ENCODE data around the gene KIAA0513.
A peak's percentile ranks its signal among the peaks of the same experiment; 100 is the strongest.
"Not testable (repeated sequence)": the region's sequence is repeated elsewhere in the genome, so short reads cannot be mapped to it uniquely, and the experiment has no call there.

KIAA0513 gene

GRCh38 chr16:85093705-85094104, 66.1 kb downstream of the KIAA0513 start:
- DNase-seq, result no peak

- no peak for DNase-seq
Measured at GRCh38 chr16:85094176-85094805, 66.7 kb downstream of the KIAA0513 start.

GRCh38 chr16:85094812-85095211, 67.2 kb downstream of the KIAA0513 start:
- no peak for DNase-seq

- DNase-seq, result no peak
Measured at GRCh38 chr16:85096921-85097320, 69.3 kb downstream of the KIAA0513 start.

GRCh38 chr16:85098565-85098964, 71.0 kb downstream of the KIAA0513 start:
- DNase-seq, result no peak

- no peak for DNase-seq
Measured at GRCh38 chr16:85100265-85100664, 72.7 kb downstream of the KIAA0513 start.

GRCh38 chr16:85101956-85102630, 74.5 kb downstream of the KIAA0513 start:
- no peak for DNase-seq

- DNase-seq, result no peak
Measured at GRCh38 chr16:85103114-85104079, 75.8 kb downstream of the KIAA0513 start.

GRCh38 chr16:85104147-85104546, 76.6 kb downstream of the KIAA0513 start:
- DNase-seq, result no peak

- no peak for DNase-seq
Measured at GRCh38 chr16:85104821-85105391, 77.3 kb downstream of the KIAA0513 start.

GRCh38 chr16:85105475-85105874, 77.9 kb downstream of the KIAA0513 start:
- DNase-seq, result no peak

GRCh38 chr16:85107083-85107482, 79.5 kb downstream of the KIAA0513 start:
- DNase-seq, result no peak

- no peak for DNase-seq
Measured at GRCh38 chr16:85107532-85107931, 79.9 kb downstream of the KIAA0513 start.

- no peak for DNase-seq
Measured at GRCh38 chr16:85110105-85110504, 82.5 kb downstream of the KIAA0513 start.

GRCh38 chr16:85111184-85111583, 83.6 kb downstream of the KIAA0513 start:
- DNase-seq, result no peak

- DNase-seq, result peak; percentile 61
Measured at GRCh38 chr16:85112364-85112763, 84.8 kb downstream of the KIAA0513 start, which contains the start of gene CIBAR2. TSS of gene CIBAR2 (minus strand) at chr16:85112472. CDS start at chr16:85112352, 120 bp downstream.

- DNase-seq, result no peak
Measured at GRCh38 chr16:85113168-85113733, 85.7 kb downstream of the KIAA0513 start.

GRCh38 chr16:85113913-85114312, 86.3 kb downstream of the KIAA0513 start:
- DNase-seq, result no peak

- no peak for DNase-seq
Measured at GRCh38 chr16:85114909-85115567, 87.4 kb downstream of the KIAA0513 start.

- DNase-seq, result no peak
Measured at GRCh38 chr16:85117418-85117817, 89.8 kb downstream of the KIAA0513 start.

GRCh38 chr16:85120006-85120340, 92.4 kb downstream of the KIAA0513 start:
- DNase-seq, result no peak

- not testable (repeated sequence) for DNase-seq
Measured at GRCh38 chr16:85123441-85123840, 95.8 kb downstream of the KIAA0513 start.
